ENCODE data around the gene ARHGAP11A.
"Not testable (repeated sequence)": the region's sequence is repeated elsewhere in the genome, so short reads cannot be mapped to it uniquely, and the experiment has no call there.

DNA sequence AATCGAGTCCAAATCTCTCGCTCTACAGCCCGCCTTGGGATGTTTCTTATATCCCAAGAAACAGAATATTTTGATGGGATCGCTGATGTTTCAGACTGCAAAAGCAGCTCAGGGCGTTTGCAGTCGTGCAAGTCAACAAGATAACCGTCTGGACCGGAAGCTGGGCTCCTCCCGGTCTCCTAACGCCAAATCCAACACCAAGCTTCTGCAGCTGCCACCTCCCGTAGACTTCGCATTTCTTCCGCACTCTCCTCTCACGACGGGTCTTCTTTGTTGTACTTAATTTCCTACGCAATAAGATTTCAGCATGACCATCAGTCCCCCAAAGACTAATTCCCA is 623 bp upstream of the ARHGAP11A start:
- TF ChIP-seq, protein P1, sequence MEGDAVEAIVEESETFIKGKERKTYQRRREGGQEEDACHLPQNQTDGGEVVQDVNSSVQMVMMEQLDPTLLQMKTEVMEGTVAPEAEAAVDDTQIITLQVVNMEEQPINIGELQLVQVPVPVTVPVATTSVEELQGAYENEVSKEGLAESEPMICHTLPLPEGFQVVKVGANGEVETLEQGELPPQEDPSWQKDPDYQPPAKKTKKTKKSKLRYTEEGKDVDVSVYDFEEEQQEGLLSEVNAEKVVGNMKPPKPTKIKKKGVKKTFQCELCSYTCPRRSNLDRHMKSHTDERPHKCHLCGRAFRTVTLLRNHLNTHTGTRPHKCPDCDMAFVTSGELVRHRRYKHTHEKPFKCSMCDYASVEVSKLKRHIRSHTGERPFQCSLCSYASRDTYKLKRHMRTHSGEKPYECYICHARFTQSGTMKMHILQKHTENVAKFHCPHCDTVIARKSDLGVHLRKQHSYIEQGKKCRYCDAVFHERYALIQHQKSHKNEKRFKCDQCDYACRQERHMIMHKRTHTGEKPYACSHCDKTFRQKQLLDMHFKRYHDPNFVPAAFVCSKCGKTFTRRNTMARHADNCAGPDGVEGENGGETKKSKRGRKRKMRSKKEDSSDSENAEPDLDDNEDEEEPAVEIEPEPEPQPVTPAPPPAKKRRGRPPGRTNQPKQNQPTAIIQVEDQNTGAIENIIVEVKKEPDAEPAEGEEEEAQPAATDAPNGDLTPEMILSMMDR (IDR thresholded peaks at IDR 0.05), result not testable (repeated sequence)
- not testable (repeated sequence) for TF ChIP-seq SP1 (CRISPR knock-in tag; conservative IDR thresholded peaks at IDR 0.05)
- TF ChIP-seq, protein P2, sequence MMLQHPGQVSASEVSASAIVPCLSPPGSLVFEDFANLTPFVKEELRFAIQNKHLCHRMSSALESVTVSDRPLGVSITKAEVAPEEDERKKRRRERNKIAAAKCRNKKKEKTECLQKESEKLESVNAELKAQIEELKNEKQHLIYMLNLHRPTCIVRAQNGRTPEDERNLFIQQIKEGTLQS (CRISPR knock-in tag; conservative IDR thresholded peaks at IDR 0.05), result not testable (repeated sequence)
